NCI-H2171 treated with DMSO at 0.1 percent for 48 hours (cell line): ENCODE data around the gene LINGO3.
A peak's percentile ranks its signal among the peaks of the same experiment; 100 is the strongest.

Experiments
- DNase-seq: peaks from one replicate; lab custom pipeline; 2025; lab: John Stamatoyannopoulos, UW

Gene LINGO3

DNA sequence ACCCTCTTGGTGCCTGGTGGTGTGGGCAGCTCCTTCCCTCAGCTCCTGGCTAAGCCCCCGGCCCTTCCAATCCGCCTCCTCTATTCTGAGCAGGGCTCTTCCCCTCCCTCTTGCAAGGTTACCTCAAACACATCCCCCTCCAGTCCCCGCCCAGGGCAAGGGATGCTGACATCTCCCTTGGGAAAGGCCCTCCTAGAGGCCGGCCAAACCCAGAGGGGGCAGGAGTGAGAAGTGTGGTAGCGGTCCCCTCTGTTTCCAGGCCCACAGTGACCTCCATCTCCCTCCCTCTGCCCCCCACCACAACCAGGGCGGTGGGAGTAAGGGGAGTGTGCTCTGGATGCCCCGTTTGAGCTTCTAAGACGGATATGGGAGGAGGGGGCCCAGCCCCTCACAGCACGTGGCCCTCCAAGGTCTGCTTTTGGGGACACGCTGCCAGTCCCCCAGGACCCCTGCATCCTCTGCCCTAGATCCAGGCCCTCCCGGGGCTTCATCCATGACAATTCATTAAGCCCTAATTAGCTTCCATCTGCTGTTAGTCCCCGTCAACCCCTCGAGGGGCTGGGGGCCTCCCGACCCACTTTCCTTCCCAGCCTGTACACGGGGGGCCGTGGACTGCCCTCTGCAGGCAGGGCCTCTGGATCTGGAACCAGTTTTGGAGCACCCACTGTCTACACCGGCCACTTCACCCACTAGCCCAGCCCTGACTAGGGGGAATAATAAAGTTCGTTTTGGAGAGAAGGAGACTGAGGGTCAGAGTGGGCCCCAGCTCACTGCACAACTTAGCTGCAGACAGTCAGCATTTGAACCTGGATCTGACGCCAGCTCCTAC, 2.3 kb downstream of the LINGO3 start:
- DNase-seq, result no peak

DNA sequence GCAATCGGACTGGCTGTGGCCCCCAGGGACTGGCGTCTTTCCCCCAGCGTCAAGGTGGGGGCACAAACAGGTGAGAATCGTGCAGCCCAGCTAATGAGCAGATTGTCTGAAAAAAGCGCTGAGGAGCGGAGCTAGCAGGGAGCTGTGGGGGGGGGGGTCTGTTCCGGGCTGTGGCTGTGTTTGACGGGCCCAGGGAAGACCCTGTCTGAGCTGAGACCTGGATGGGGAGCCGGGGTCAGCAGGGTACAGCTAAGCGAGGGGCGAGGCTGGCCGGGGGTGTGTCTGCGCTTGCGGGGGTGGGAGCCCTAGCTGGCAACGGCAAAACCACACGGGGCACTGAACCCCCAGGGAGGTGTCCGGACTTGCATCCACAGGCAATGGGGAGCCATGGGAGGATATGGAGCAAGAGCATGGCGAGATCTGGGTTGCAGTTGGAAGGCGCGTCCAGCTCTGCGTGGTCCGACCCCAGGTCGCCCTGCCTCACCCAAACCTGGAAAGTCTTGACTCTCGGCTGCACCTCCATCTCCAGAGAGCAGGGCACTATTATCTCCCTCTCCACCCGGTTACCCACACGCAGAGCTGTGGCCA, 4.6 kb downstream of the LINGO3 start:
- no peak for DNase-seq

DNA sequence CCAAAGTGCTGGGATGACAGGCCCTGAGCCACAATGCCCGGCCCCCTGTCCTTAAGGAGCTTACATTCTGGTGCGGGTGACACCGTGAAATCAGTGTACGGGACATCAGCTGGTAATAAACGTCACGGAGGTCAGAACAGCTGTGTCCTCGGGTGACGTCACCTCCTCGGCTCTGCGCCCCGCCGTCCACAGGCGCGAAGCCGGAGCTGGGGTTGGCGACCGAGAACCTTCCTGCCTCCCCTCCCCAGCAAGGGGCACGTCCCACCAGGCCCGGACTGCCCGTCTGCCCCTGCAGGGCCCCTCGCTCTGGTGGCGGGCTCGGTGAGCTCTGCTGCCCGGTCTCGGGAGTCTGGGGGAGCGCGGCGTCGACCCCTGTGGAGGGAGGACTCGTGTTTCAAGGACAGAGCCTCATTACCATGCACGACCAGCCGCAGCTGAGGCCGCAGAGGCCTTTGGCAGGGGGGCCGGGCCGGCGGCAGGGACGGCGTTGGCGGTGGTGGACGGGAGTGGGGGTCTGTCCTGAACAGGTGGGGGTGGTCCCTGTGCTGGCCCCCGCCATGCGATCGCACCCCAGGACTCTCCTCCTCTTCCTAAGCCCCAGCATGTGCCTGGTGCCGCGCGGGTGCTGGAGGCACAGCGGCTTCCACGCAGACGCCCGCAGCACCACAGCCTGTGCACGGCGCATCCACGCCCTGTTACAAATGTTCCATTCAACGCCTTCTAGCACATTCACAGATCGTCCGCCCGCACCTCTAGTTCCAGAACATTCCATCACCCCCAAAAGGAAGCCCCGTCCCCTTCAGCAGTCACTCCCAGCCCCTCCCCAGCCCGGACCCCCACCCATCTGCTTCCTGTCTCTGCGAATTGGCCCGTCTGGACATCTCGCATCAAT, 5.4 kb downstream of the LINGO3 start:
- DNase-seq, result no peak

DNA sequence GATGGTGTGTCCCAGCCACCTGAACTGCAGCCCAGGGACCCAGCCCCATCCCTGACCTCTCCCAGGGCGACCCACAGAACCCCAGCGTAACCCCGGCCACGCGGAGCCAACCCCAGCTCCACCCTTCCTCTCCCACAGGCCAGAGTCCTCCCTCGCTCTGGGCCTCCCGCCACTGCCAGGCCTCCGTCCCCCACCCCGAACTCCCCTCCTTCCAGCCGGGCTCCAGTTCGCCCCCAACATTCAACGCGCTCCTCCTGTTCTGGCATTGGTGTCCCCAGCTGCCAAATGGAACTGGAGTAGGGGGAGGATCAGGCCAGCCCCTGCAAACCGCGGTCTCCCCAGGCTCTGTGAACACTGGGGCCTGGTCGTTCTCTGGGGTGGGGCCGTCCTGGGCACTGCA, 7.4 kb downstream of the LINGO3 start:
- DNase-seq, result no peak

DNA sequence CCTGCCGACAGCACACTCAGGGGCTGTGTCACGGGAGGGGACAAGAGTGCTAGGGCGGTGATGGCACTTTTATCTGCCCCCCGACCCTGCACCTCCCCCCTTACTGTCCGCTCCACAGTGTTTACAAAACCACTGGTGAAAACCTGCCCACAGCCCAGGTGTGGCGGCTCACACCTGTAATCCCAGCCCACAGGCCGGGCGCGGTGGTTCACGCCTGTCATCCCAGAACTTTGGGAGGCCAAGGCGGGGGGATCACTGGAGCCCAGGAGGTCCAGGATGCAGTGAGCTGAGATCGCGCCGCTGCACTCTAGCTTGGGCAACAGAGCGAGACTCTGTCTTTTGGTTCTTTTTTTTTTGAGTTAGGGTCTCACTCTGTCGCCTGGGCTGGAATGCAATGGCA, 11.8 kb downstream of the LINGO3 start:
- DNase-seq, result no peak

DNA sequence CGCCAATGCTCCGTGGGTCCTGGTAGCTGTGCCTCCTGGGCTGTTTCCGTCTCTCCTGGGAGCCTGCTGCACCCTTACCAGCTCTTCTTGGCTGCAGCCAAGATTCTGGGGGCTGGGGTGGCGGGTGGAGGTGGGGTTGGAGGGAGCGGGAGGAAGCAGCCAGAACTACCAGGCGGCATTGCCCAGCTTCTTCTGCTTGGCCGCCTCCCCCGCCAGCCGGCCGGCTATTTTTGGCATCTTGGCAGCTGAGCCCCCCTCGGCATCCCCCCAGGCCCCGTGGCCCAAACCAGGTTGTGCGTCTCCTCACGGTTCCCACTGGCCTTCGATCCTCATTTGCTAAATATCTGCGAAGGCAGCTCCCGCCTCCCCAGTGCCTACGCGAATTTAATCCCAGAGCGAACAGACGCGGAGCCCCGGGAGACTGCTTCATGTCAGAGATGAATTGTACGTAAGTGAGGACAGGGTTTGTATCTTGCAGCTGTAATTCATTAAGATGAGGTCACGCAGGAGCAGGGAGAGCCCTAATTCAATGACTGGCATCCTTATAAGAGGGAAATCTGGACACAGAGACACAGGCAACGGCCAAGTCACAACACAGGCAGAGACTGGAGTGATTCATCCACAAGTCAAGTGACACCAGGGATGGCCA, 13.1 kb downstream of the LINGO3 start:
- DNase-seq, result peak; percentile 74

DNA sequence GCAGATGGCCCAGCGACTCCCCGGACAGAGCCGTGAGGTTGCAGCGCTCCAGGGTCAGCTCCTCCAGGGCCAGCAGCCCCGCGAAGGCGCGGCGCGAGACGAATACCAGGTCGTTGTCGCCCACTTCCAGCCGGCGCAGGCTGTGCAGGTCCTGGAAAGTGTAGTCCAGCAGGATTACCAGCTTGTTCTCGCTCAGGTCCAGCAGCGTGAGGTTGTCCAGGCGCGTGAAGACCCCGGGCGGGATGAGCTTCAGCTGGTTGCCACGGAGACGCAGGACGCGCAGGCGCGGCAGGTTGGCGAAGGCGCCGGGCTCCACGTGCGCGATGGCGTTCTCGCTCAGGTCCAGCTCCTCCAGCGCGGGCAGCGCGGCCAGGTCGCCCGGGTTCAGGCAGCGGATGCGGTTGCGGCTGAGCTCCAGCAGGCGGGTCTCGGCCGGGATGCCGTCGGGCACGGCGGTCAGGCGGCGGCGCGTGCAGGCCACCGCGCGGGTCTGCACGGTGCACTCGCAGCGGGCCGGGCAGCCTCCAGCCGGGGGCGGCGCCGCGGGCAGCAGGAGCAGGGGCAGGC, 16.7 kb downstream of the LINGO3 start:
- no peak for DNase-seq

DNA sequence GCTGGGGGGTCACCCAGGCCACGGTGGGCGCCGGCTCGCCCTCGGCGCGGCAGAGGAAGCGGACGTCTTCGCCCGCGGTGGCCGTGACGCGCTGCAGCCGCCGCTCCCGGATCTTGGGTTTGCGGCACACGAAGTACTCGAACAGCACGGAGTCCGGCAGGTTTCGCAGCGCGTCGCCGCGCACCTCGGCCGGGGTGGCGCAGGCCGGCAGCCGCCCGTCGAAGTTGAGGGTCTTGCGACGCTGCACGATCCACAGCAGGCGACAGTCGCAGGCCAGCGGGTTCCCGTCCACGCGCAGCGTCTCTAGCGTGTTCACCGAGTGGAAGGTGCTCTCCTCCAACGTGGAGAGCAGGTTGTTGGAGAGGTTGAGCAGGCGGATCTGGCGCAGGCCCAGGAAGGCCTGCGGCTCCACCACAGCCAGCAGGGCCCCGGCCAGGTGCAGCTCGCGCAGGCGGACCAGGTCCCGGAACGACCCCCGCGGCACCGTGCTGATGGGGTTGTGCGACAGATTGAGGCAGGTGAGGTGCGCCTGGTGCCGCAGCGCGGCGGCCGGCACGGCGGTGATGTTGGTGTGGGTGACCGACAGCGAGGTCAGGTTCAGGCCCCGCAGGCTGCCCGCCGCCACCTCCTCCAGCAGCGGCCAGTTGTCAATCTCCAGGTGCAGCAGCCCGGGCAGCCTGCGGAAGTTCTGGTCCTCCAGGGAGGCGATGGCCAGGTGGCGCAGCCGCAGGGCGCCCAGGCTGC, 17.3 kb downstream of the LINGO3 start:
- DNase-seq, result peak; percentile 47

DNA sequence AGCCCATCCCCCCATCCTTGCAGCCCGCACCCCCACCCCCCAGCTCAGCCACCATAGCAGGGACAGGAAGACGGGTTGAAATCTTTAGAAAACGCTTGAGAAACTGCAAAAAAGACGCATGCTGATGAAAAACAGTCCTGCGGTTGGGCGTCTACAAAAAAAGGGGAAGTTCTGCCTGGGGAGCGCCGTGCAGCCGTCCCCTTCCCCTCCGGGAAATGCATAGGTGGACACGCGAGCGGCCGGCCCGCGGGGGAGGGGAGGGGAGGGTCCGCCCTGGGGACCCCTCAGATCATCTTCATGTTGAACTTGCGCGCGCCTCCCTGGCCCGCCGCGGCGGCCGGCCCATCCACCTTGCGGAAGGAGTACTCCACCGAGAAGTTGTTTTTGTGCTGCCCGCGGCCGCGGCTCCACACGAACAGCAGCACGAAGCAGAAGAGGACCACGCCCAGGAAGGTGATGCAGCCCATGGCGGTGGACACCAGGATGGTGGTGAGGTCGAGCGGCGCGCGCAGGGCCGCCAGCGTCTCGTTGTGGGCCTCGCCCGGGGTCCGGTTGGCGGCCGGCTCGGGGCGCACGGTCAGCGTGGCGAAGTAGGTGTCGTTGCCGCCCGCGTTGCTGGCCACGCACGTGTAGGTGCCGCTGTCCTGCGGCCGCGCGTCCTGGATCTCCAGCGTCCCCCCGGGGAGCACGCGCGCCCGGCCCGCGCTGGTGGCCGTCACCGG, 18.1 kb downstream of the LINGO3 start:
- no peak for DNase-seq

DNA sequence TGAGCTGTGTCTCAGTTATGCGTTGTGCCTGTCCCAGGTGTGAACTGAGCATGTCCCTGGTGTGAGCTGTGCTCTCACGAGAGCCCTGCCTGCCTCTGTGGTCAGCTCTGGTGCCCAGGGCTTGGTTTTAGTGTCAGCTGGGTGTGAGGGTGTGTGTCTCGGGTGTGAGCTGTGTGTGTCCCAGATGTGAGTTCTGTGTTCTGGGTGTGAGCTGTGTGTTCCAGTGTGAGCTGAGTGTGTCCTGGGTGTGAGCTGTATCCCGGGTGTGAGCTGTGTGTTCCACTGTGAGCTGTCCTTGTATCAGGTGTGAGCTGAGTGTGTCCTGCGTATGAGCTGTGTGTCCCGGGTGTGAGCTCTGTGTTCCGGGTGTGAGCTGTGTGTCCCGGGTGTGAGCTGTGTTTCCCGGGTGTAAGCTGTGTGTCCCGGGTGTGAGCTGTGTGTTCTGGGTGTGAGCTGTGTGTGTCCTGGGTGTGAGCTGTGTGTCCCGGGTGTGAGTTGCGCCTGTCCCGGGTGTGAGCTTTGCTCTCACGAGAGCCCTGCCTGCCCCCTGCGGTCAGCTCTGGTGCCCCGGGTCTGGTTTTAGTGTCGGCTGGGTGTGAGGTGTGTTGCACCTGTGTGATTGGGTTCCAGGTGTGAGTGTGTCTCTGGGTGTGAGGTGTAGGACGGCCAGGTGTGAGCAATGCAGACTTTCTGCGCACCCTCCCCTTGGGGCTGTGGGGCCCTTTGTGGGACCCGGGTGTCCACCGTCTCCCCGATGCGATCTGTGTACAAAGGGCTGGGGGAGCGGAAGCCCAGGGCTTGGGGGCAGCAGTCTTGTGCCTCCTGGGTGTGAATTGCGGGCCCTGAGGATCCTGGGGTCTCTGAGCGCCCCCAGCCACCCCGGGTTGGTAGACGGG, 18.9 kb downstream of the LINGO3 start:
- DNase-seq, result no peak

DNA sequence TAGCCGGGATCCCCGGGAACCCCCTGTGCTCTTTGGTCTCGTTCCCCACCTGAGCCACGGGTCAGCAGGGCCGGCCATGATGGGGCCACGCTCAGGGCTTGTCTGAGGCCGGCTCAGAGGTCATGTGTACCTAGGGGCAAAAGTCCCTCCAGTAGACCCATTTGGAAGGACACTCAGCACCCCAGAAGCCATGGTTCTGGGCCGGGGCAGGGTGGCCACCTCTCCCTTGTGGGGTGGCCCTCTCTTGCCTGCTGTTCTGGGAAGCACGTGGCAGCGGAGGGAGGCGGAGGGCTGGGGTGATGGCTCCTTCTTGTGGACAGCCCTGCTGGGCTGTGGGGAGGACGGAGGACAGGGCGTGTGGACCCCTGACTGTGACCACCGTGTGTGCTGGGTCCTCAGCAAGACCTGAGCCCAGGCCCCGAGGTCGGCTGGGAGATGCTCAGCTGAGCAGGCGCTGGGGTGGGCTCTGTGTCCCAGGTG, 19.6 kb downstream of the LINGO3 start:
- peak; percentile 56 for DNase-seq

DNA sequence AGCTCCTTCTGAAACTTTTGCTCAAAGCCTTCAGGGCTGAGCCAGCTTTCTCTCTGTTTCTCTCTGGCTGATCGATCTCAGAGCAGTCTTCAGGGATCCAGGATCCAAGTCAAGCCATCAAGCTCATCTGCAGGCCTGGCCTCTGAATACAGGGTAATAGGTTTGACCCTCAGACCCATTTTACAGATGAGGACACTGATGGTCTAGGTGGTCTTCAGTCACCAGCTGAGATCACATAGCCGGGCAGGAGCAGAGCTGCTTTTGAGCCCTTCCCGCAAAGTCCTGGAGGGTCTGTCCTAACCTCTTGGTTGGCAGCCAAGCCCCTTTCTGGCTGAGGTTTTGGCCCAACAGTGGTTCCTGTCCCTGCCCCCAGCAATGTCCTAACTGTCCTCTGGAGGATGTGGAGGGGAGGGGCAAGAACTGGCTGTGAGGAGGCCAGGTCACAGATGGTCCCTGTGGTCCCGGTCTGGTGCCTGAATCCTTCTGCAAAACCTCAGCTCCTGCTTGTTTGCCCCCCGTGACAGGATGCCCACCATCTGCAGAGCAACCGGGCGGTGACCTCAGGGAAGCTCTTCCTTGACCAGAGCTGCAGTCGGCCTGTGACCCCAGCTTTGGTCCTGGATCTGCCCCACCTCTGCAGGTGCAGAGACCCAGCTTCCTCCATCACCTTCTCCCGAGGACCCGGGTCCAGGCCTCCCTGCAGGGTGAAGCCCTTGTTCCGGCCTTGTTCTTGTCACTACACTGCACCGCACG, 20.2 kb downstream of the LINGO3 start:
- DNase-seq, result no peak

DNA sequence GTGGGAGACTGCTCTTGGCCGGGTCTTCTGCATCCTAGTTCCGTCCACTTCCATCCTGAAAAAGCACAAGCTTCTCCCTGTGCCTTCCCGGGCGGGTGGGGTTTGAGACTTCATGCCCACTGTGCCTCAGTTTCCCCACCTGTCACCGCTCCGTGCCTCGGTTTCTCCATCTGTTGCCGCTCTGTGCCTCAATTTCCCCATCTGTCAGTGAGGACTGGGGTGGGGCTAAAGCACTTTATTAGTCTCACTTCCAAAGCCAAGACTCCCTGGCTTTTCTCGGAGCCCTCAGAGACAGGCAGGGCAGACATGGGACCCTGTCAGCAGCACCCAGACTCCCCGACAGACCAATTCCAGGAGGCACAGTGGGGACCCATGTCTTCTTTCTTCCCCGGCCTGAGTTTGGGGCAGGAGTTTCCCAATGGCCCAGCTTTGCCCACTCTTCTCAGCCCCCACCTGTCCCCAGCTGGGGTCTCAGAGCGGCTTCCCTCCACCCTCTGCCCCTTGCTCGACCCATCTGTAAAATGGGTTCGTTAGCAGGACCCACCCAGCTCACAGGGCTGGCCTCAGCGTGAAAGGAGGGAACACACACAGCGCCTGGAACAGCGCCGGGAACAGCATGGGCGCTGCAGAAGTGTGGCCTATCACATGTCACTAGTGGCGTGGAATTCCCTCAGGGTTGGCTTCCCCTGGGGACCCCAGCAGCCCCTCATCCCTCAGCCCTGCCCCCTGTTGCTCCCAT, 21.4 kb downstream of the LINGO3 start:
- no peak for DNase-seq

DNA sequence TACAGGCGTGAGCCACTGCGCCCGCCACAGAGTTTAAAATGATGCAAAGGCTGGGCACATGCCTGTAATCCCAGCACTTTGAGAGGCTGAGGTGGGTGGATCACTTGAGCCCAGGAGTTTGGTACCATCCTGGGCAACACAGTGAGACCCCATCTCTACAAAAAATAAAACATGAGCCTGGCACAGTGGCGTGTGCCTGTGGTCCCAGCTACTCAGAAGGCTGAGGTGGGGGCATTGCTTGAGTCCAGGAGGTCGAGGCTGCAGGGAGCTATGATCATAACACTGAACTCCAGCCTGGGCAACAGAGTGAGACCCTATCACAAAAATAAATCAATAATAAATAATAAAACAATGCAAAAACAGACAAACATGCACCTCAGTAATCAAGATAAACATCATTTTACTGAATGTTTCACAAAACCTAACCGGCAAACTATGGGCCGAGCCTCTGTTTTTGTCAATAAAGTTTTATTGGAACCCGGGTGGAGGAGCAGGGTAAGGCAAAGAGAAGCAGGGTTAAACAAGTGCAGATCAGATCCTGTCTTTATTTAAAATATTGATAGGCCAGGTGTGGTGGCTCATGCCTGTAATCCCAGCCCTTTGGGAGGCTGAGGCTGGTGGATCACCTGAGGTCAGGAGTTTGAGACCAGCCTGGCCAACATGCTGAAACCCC, 24.0 kb downstream of the LINGO3 start:
- DNase-seq, result no peak

DNA sequence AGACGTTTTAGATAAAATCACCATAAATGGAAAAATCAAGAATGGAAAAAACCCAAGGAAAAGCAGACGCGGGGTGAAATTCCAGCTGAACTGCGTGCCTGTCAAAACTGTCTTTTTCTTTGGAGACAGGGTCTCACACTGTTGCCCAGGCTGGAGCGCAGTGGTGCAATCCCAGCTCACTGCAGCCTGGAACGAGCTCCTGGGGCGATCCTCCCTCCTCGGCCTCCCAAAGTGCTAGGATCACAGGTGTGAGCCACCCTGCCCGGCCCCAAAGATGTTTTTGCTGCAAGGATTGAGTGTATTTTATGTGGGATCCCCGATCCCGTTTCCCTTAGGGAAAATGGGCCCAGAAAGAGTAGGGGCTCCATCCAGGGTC, 25.1 kb downstream of the LINGO3 start:
- no peak for DNase-seq

DNA sequence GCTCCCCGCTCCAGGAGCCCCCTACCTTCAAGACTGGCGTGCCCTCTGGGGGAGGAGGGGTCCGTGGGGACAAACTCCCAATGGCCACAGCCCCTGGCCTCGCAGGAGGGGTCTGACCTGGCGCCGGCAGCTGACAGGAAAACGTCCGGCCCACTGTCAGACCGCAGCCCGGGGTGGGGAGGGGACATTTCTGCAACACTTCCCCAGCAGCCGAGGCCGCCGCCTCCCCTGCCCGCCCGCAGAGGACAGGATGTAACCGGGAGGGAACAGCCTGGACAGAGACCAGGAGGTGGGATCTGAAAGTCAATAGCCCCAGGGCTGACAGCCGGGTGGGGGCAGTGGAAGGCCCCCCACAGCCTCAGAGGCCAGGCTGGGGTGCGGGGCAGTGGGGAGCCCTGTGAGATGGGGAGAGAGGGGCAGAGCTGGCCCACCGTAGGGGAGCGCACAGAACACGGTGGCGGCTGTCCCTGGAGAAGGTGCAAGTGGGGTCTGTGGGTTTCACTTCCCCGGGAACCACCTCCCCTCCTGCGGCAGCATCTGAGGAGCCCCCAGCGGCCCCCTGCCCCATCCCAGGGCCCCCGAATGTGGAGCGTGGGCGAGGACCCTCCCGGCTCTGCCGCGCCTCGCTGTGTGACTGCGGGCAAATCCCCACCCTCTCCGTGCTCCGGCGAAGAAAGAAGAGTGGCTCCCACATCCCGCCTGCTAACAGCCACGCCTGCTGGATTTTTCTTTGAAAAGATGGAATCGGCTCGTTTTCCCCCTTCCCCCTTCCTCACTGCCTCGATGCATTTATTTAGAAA, 25.7 kb downstream of the LINGO3 start, which contains the start of gene PEAK3:
Gene PEAK3 (minus strand): TSS at position 114 of the 800 bp plus-strand sequence. CDS start 1,244 bp downstream, outside the sequence.
- no peak for DNase-seq
